NCI-H1417 (cell line): ENCODE data around the gene PERM1.
"Not testable (repeated sequence)": the region's sequence is repeated elsewhere in the genome, so short reads cannot be mapped to it uniquely, and the experiment has no call there.

Experiments used
- DNase-seq, 3 experiments: peaks; one replicate each; lab custom pipeline; 2025; lab: John Stamatoyannopoulos, UW

The PERM1 gene

GRCh38 chr1:947958-948357 is 33.9 kb downstream of the PERM1 start:
- DNase-seq: no peak

- not testable (repeated sequence) for DNase-seq
Measured at GRCh38 chr1:946811-947210, 35.1 kb downstream of the PERM1 start.

GRCh38 chr1:945688-946556 is 36.0 kb downstream of the PERM1 start:
- no peak for DNase-seq

GRCh38 chr1:944341-945325 is 37.3 kb downstream of the PERM1 start:
- DNase-seq: peak in 1 of 3 experiments; percentile 47

GRCh38 chr1:943545-944340 is 38.1 kb downstream of the PERM1 start:
- no peak for DNase-seq

GRCh38 chr1:942864-943533 is 38.9 kb downstream of the PERM1 start:
- DNase-seq: peak in 2 of 3 experiments; percentile 59 to 76

- DNase-seq: peak; percentile 40 to 83 (median 81)
Measured at GRCh38 chr1:942411-942821, 39.5 kb downstream of the PERM1 start.

- DNase-seq: peak; percentile 89 to 96 (median 94)
Measured at GRCh38 chr1:941588-942383, 40.1 kb downstream of the PERM1 start.

- DNase-seq: peak in 1 of 3 experiments; percentile 66
Measured at GRCh38 chr1:941015-941587, 40.8 kb downstream of the PERM1 start.

GRCh38 chr1:940107-941014 is 41.5 kb downstream of the PERM1 start:
- peak; percentile 76 to 90 (median 89) for DNase-seq

GRCh38 chr1:939511-940106 is 42.3 kb downstream of the PERM1 start:
- no peak for DNase-seq

GRCh38 chr1:938711-939489 is 43.0 kb downstream of the PERM1 start:
- no peak for DNase-seq

GRCh38 chr1:938088-938683 is 43.7 kb downstream of the PERM1 start:
- peak in 1 of 3 experiments; percentile 17 for DNase-seq

- no peak for DNase-seq
Measured at GRCh38 chr1:937521-937920, 44.4 kb downstream of the PERM1 start.

GRCh38 chr1:936348-937264 is 45.3 kb downstream of the PERM1 start:
- no peak for DNase-seq

- DNase-seq: peak; percentile 90 to 96 (median 94)
Measured at GRCh38 chr1:935751-936231, 46.1 kb downstream of the PERM1 start.
